GM10266 (cell line): ENCODE data around the gene NKX1-1.

ENCODE experiments used
- DNase-seq: peaks from one replicate; pipeline ENCODE4 v3.0.0; 2012; ENCODE audit errors: extremely low spot score
- TF ChIP-seq, protein P1 (sequence below): IDR thresholded peaks from 2 replicates; pipeline ENCODE4 v1.5.1; 2012; ENCODE audit warnings: mild to moderate bottlenecking, low read depth; ENCODE audit not compliant: control insufficient read depth, insufficient read depth; ENCODE audit errors: missing control alignments

The NKX1-1 gene

DNA sequence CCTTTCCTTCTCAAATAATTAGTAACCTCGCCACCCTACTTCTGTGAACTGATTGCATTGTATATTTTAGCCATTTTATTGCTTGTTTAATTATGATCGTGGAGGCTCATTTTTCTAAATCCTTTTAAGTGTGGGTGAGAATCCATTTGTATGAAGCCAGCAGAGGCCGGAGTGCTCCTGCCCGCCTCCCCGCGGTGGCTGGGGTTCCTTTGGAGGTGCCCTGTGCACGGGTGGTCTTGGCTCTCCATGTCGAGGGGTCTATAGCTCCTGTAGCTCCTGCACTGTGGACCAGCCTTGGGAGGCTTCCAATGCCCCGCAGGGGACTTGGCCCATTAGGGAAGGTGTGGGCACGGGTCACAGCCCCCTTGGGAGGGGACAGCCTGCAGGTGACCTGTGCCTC, 44.2 kb downstream of the NKX1-1 start:
- TF ChIP-seq, protein P1, sequence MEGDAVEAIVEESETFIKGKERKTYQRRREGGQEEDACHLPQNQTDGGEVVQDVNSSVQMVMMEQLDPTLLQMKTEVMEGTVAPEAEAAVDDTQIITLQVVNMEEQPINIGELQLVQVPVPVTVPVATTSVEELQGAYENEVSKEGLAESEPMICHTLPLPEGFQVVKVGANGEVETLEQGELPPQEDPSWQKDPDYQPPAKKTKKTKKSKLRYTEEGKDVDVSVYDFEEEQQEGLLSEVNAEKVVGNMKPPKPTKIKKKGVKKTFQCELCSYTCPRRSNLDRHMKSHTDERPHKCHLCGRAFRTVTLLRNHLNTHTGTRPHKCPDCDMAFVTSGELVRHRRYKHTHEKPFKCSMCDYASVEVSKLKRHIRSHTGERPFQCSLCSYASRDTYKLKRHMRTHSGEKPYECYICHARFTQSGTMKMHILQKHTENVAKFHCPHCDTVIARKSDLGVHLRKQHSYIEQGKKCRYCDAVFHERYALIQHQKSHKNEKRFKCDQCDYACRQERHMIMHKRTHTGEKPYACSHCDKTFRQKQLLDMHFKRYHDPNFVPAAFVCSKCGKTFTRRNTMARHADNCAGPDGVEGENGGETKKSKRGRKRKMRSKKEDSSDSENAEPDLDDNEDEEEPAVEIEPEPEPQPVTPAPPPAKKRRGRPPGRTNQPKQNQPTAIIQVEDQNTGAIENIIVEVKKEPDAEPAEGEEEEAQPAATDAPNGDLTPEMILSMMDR: no peak
- no peak for DNase-seq

DNA sequence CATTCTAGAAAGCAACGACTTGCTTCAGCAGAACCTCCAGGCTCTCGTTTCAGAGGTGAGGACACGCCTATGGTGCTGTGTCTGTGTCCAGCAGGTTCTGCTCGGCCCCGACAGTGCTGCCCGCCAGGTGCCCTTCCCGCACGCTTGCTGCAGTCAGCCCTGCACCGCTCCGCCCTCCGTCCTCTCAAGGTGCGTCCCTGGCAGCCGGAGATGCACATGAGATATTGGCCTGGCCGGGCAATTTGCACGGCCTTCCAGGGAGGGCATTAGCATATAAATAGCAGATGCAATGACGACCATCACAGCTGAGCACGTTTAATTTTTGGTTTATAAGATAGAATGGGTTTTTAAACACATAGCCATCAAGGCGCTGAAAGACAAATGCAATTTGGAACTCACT, 44.8 kb downstream of the NKX1-1 start:
- no peak for DNase-seq
- TF ChIP-seq, protein P1: no peak

DNA sequence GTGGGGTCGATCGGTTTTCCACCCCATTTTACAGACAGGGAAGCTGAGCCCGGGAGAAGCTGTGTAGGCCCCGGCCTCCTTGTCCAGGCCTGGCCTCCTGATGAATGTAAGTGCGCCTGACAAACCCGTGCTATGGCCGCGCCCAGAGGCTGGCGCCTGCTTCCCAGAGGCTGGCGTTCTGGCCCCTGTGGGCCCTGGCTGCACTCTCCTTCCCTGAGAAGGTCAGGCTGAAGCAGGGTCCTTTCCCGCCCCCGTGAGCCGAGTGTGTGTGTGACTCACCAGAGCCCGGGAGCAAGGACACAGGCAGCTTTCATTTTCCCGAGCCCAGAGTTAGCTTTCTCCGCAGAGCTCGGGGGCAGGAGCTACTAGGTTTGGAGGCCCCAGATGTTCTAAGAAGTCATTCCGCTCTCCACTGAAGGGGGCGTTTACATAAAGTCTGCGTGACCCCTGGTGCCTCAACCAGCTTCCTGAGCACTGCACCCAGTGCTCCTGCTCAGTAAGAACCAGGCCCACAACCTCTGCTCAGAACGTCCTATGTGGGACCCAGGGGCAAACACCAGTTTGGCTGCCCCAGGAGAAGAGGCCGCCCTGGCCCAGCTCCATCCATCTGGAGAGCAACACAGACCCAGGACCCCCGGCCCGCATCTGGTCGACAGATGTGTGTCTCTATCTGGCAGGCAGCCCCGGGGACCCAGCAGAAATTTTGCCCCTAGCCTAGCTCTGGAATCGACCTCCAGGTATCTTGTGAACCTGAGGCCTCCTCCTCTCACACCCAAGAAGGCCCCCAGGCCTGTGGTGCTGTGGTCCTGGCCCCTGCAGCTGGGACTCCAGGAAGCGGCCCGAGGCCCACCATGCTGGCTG, 45.6 kb downstream of the NKX1-1 start:
- no peak for DNase-seq

GRCh38 chr4:1359976-1360375, 46.3 kb downstream of the NKX1-1 start:
- TF ChIP-seq, protein P1: no peak
- no peak for DNase-seq

More for the DNA sequence above, 45.6 kb downstream of the NKX1-1 start:
- TF ChIP-seq, protein P1: no peak

- no peak for DNase-seq
- TF ChIP-seq, protein P1: no peak
These were observed 47.1 kb downstream of the NKX1-1 start for GRCh38 chr4:1359144-1359501.

- DNase-seq: no peak
- TF ChIP-seq, protein P1: no peak
These were observed 47.7 kb downstream of the NKX1-1 start for GRCh38 chr4:1358421-1359143.
